ENCODE data around the gene ST6GALNAC3.
"Not testable (repeated sequence)": the region's sequence is repeated elsewhere in the genome, so short reads cannot be mapped to it uniquely, and the experiment has no call there.

ST6GALNAC3 gene

DNA sequence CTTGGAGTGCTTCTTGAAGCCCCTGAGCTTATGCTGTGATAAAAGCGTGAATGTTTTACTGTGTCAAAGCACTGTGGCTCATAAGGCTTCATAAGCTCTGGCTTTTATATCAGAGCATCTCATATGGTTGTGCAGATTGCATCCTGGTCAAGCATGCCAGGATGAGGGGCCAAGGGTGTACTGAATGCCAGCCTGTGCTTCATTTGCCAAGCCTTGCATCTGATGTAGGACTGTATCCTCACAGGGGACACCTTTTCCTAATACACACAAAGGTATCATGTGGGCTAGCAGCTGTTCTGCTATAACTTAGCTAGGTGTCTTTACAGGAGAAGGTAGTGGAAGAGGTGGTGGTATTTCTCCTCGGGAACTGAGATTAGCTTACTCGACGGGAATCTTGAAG, 134.7 kb downstream of the ST6GALNAC3 start:
- no peak for DNase-seq

DNA sequence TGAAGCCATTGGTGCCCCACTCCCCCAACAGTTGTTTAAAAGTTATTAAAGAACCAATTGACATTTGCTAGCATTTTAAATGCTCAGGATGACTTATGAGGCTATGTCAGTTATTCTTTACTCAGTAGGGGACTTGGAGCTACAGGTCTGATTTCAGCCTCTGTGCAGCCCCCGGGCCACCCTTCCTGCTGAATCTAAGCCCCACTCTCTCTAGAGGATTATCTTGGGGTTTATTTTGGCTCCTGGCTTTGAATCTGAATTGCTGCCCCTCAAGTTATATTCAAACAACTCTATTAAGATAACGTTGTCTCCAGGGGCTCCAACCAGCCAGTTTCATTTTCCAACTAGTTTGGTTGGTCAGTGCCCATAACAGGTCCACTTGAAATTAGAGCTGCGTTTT, 135.1 kb downstream of the ST6GALNAC3 start:
- no peak for DNase-seq

DNA sequence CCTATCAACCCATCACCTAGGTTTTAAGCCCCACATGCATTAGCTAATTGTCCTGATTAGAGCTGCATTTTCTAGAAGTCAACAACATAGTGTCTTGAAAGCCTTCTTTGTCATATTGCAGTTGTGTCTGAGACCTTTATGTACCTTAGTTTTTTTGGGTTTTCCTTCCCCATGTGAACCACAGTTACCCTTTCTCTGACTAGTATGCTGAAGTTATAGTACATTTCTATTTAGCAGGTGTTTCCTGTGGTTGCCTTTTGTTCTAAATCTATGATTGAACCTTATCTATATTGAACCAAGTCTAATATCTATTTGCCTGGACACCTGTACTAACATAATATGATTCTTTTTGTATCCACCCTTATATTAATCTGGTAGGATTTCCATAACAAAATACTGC, 135.6 kb downstream of the ST6GALNAC3 start:
- no peak for DNase-seq

DNA sequence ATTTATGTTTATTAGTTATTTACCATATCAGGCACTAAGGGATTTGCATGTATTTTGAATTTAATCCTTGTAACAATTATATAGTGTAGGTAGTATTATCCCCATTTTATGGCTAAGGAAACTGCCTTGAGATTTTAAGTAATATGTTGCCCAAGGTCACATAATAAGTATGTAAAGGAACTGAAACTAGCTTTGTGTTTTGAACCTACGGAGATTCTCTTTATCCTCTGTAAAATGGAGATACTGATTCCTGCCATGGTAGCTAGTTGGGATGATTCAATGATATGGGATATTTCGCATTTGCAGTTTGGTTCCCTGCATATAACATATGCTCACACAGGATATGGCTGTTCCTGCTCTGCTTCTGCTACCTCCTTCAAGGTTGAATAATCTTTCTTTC, 144.3 kb downstream of the ST6GALNAC3 start:
- DNase-seq: no peak

DNA sequence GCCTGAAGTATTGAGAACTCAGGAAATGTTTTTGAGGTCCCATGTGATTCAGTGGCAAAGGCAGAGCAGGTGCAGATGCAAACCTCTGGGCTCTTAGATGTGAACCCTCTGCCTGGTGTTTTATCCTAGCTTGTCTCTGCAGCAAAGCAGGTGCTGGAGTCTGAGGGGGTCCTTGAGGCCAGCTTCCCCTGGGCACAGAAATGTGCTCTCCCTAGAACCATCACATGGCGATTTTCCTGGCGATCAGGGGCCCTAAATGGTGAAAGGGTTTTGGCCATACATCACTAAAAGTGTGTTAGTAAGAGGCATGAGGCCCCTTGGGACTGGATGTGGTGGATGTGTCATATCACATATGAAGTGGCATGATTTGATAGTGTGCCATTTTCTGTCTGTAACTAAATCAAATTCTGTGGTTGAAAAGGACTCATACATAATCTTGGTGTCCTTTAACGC, 144.8 kb downstream of the ST6GALNAC3 start:
- DNase-seq: peak; percentile 4

DNA sequence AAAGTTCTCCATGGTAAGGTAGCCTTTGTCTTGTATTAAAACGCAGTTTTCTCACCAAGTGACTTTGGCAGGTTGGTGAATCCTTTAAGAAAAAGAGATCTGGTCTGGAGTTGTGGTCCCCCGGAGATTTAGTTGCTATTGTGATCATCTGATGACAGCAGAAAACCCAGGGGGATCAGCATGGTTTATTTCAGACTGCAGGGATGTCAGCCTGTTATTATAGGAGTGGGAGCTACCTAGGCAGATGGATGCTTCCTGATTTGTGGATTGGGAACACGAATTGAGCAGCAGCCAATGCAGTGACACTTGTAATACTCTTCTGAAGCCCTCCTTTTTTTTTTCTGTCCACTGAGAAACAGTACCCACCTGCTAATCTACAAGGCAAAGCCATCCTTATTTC, 150.2 kb downstream of the ST6GALNAC3 start:
- DNase-seq: no peak

DNA sequence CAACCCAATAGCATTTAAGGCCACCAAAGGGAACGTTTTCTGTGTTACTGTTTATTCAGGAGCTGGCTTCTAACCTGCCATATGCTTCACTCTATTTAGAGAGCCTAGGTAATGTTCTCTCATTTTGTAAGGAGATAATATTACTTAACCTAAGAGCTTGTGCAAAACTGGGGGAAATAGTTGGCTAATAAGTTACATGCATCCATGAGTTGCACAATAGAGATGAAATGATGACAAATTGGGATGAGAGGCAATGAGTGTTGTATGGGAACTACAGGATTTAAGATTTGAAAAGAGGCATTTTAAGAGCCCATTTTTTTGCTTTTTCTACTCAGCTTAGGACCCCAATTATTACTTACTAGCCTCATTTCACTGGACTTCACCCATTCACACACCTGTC, 151.0 kb downstream of the ST6GALNAC3 start:
- DNase-seq: no peak

DNA sequence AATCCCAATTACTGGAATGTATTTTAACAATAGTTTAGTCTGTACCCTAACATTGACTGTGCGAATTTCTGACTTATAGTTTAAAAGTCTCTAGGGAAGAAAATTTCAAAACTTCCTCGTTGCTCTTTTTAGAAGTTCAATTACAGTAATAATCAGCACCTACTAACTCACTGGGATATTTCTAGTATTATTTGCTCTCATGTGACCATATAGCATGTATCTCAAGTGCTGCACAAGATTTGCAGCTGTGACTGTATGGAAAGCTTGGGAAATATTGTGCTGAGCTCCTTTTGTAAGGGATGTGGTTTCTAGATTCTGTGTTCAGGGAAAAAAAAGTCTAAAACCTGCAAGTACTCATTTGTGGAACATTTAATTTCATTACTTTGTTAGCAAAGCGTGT, 153.1 kb downstream of the ST6GALNAC3 start:
- DNase-seq: no peak

DNA sequence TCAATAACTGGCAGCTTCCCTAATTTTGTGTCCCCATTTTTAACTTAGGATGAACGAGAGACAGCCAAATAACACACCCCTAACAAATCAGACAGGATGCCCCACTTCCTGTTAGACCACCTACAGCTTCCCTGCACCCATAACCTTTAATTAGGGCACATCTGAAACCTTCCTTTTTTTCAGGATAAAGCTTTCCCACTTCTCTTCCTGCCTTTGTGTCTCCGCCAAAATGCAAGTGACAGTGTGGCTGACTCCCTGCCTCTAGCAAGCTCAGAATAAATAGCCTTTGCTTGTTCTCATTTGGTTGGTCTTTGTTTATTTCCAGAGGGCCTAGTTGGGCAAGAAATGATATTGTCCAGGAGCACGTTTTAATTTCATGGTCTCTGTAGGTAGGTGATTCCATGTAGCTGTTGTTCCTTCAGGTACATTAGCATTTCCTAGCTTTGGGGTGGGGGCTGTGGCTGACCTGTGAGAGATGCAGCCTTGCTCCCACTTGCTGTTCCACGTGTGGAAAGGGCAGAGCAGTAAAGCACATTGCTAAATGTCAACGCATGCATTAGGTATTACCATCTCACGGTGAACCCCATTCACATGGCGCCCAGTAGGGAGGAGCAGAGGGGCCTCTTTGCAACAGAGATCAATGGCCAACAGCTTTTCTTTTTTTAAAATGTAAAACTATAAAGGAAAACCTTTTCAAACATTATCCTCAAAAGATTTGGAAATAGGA, 154.9 kb downstream of the ST6GALNAC3 start:
- no peak for DNase-seq

DNA sequence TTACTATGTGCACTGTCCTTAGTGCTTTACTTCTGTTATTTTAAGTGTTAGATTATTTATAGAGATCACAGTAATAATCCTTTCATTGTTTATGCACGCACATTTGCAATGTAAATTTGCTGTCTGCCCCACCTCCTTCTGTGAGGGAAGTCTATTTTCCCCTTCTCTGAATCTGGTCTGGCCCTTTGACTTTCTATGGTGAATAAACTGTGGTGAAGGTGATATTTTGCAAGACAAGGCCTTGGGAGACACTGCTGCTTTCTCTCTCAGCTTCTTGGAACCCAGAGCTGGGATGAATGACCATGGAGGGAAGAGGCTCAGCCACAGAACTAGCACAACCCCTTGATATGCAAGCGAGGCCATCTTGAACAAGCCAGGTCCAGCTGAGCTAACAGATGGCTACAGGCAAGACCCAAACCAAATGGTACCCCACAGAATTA, 156.3 kb downstream of the ST6GALNAC3 start:
- no peak for DNase-seq

DNA sequence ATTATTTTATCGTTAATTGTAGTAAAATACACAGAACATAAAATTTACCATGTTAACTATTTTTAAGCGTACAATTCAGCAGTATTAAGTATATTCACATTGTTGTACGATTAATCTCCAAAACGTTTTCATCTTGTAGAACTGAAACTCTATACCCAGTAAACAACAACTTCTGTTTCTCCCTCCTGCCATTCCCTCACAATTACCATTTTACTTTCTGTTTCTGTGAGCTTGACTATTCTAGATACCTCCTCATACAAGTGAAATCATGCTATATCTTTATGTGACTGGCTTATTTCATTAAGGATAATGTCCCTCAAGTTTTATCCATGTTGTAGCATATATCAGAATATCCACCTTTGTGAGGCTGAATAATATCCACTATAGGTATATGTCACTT, 156.8 kb downstream of the ST6GALNAC3 start:
- no peak for DNase-seq

DNA sequence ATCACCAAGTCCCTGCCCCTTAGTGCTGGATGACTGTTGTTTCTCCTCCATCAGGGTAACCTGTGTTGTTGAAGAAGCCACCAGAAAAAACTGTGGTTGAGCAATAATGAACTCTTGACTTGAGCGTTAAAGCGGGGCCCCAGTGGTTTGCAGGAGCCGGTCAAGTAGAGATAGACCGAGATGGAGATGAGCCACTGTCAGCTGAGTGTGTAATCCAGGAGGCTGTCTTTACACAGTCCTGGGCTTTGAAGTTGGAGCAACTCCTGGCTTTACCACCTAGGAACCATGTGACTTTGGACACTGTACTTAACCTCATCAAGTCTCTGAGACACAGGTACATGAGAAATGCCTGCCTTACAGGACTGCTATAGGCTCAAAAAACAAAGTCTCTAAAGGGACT, 158.1 kb downstream of the ST6GALNAC3 start:
- DNase-seq: no peak

DNA sequence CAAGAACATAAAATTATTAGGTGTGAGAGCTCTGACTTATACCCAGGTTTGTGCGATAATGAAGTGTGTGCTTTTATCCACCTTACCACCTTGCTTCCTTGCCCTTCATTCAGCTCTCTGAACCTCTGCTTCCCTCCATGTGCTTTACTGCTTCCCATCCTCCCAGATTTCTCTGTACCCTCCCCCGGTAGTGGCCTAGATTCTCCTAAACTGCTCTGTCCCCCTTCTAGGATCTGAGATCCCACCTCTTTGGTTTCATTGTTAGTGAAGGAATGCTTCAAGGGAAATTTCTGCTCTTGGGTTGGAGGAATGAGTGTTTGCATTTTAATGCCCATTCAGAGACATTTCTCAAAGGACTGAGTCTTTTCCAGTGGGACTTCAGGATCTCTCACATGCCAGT, 159.5 kb downstream of the ST6GALNAC3 start:
- no peak for DNase-seq

DNA sequence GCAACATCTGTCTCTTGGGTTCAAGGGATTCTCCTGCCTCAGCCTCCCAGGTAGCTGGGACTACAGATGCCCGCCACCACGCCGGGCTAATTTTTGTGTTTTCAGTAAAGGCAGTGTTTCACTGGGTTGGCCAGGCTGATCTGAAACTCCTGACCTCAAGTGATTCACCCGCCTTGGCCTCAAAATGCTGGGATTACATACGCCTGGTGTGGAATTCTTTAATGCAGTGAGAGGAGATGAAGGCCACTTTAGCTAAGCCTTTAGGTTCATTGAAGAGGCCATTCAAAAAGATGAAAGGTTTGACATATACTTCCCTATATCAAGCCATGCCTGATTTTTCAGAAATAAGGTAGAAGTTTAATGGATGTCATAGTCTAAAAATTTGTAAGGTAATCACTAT, 162.7 kb downstream of the ST6GALNAC3 start:
- no peak for DNase-seq

DNA sequence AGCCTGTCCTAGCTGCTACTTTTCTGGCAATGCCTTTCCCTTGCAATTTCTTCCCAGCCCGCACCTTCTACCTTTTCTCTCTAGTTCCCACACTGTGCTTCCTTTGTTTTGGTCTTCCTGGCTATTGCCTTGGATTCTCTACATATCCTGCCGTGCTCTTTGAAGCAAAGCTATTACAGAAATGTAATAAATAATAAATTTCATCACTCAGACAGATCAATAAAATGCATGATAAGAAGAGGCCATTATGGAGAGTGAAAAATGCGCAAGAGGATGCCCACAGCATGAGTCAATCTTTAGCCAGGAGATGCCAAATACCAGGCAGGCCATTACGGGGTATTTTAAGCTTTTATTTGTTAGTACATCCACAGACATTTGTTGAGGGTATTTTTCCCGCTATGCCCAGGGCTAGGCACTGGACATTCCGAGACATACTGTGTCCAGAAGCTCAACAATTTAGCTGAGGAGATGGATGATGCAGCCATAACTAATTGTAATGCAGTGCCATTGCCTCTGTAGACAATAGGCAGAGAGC, 163.6 kb downstream of the ST6GALNAC3 start:
- DNase-seq: no peak

DNA sequence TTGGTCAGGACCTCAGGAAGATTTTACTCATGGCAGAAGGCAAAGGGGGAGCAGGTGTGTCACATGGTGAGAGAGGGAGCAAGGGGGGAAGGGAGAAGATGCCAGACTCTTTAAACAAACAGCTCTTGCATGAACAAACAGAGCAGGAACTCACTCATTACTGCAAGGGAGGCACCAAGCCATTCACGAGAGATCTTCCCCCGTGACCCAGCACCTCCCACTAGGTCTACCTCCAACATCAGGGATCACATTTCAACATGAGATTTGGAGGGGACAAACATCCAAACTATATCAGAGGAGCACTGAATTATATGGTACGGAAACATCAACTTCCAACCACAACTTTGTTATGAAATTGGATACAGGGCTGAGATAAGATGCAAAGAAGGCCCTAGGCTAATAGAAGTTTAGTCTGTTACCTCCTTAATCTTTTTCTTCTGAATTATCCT, 164.9 kb downstream of the ST6GALNAC3 start:
- DNase-seq: no peak

DNA sequence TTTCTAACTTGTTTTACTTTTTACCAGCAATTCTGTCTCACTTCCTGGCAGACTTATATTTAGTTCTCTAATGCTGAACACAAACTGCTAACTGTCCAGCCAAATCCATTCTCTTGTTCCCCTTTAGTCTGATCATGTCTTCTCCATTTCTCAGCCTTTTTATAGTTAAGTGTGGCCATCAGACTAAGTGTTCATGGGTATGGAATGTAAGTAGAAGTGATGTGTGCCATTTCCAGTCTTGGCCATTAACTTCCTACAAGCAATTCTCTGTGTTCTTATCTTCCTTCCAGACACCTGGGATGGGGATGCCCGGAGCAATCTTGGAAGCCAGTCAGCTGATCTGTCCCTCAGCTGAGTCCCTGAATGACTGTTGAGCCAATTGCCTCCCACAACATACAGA, 165.8 kb downstream of the ST6GALNAC3 start:
- no peak for DNase-seq

DNA sequence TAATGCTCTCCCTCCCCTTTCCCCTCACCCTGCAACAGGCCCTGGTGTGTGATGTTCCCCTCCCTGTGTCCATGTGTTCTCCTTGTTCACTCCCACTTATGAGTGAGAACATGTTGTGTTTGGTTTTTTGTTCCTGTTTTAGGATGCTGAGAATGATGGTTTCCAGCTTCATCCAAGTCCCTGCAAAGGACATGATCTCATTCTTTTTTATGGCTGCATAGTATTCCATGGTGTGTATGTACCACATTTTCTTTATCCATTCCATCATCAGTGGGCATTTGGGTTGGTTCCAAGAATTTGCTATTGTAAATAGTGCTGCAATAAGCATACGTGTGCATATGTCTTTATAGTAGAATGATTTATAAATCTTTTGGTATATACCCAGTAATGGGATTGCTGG, 168.0 kb downstream of the ST6GALNAC3 start:
- DNase-seq: not testable (repeated sequence)

DNA sequence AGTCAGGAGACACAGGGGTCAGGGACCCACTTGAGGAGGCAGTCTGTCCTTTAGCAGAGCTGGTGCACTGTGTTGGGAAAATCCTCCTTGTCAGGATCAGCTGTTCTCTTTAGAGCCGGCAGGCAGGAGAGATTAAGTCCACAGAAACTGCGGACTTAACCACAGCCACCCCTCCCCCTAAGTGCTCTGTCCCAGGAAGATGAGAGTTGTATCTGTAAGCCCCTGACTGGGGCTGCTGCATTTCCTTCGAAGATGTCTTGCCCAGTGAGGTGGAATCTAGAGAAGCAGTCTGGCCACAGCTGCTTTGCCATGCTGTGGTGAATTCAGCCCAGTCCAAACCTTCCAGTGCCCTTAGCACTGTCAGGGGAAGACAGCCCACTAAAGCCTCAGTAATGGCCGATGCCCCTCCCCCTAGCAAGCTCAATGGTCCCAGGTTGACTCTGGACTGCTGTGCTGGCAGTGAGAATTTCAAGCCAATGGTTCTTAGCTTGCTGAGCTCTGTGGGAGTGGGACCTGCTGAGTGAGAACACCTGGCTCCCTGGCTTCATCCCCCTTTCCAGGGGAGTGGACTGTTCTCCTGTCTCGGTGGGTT, 172.8 kb downstream of the ST6GALNAC3 start:
- DNase-seq: no peak

DNA sequence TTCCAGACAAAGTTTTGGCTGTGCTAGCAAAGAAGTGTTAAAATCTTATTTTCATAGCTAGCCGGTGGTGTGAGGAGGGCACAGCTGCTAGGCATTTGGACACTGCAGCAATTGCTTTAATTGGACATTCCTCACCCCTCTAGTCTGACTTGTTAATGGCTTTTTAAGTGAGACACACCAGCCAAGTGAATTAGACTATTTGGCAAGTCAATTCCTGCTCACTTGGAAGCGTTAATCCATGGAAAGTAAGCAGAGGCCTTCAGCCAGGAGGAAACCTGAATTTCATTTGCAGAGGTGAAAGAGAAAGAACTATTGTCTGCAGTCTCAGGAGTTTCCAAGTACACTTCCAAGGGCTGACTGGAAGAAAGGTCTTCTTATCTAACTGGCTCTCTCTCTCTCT, 175.7 kb downstream of the ST6GALNAC3 start:
- no peak for DNase-seq

DNA sequence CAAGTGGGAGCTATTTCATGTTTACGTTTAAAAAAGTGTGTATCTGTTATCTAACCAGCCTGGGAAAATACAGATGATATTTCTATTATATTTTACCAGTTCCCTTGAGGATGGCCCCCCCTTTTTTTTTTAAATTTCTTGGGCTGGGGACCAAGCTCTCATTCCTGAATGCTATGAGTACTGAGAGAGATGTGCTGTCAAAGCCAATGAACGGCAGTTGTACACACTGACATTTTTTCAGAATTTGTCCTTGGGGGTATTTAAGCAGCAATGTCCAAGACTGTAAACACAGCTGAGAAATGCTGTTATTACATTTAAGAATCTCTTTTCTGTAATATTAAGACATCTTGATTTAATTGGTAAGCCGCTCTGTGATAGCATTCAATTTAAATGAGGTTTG, 177.9 kb downstream of the ST6GALNAC3 start:
- no peak for DNase-seq

DNA sequence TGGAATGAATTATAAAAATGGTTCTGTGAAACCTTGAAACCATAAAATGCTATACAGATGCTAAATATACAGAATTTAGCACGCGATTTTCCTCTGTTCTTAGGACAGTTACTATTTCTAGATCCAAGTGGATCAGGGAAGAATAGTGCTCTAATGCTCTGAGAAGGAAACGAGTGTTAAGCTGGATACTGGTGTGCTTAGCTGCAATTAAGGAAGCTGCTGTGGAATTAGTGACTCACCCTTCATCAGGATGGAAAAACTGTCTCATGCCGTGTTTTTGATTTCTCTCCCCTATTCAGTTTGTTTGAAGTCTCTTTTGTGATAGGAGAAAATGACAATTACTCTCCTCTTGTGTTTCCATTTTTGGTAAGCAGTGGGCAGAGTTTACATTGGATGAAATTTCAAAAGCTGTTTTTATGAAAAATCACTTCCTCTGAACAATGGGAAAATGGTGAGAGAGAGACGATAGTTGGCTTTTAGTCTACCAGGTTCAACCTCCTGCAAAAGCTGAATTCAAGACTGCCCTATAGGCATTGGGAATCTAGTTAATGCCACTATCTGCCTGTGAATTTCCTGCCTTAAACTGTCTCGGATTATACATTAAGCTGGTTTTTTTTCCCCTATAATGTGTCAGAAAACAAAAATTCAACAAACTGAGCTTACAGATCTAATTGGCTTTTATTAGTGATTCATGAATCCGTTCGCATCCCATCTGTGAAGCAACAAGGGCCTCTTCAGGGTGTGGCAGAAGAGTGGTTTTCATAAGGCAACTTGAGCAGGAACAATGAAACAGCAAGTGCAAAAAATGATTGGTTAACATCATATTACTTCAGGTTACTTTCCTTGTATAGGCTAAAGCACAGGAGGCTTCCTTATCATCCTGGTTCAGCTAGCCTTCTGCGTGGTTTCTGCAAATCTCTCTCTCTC, 179.8 kb downstream of the ST6GALNAC3 start:
- DNase-seq: peak; percentile 22
